HepG2 (cell line): ENCODE measurements around the gene MMP28. TPM values are rescaled to one million over a fixed set of nuclear protein-coding genes. Genes with fewer than 3 reads are reported as not detected.

Experiments
- BRD4 ChIP-seq: sonication (generic); formaldehyde crosslinking; IDR thresholded peaks from 2 replicates; pipeline ENCODE4 v1.4.0; 2020; ENCODE audit warnings: missing genetic modification reagents
- FOXC1 ChIP-seq: sonication (generic); formaldehyde crosslinking; IDR thresholded peaks from 2 replicates; pipeline ENCODE4 v1.8.0; 2022; ENCODE audit warnings: mild to moderate bottlenecking, missing genetic modification reagents, borderline replicate concordance
- LBX2 ChIP-seq: sonication (generic); formaldehyde crosslinking; IDR thresholded peaks from 2 replicates; pipeline ENCODE4 v1.5.0; 2020; ENCODE audit warnings: missing genetic modification reagents, mild to moderate bottlenecking, borderline replicate concordance
- PRMT3 ChIP-seq: sonication (generic); formaldehyde crosslinking; IDR thresholded peaks from 2 replicates; pipeline ENCODE4 v1.8.1; 2022; ENCODE audit warnings: low read depth, mild to moderate bottlenecking, moderate library complexity, missing genetic modification reagents, borderline replicate concordance
- ZNF33B ChIP-seq: sonication (generic); formaldehyde crosslinking; IDR thresholded peaks from 2 replicates; pipeline ENCODE4 v1.5.1; 2020; ENCODE audit warnings: mild to moderate bottlenecking, missing genetic modification reagents
- ZNF446 ChIP-seq: sonication (generic); formaldehyde crosslinking; IDR thresholded peaks from 2 replicates; pipeline ENCODE4 v1.5.0; 2020; ENCODE audit warnings: mild to moderate bottlenecking, missing genetic modification reagents
- ZNF652 ChIP-seq: IDR thresholded peaks from 2 replicates; pipeline ENCODE4 v1.6.1; 2016; ENCODE audit warnings: low read depth, borderline replicate concordance
- polyA plus RNA-seq, 8 experiments: library from polyadenylated mRNA; depleted of rRNA in 3 of 8; stranded (reverse) in 7 of 8; unstranded in 1 of 8; fragments of >200 nt; fragmentation: Illumina TruSeq in 4 of 8; extraction: Trizol in 4 of 8; gene quantifications; 2 replicates each; pipeline versions ENCODE4 v1.2.1 to v1.2.3, GENCODE V29; 2011 to 2016; ENCODE audit warnings: low read depth in 4 of 8, missing spikeins in 1 of 8, mixed read lengths in 1 of 8; ENCODE audit not compliant: insufficient read depth in 1 of 8
- total RNA-seq, 5 experiments: library from RNA; depleted of rRNA; stranded (reverse); fragments of >200 nt; fragmentation: Illumina TruSeq; extraction: Trizol; gene quantifications; 2 replicates each; pipeline ENCODE4 v1.2.3, GENCODE V29; 2016; ENCODE audit warnings: low read depth in 1 of 5
- TF ChIP-seq, protein P1 (sequence below): sonication (generic); formaldehyde crosslinking; IDR thresholded peaks from 2 replicates; pipeline ENCODE4 v1.9.0; 2021; ENCODE audit warnings: missing genetic modification reagents, borderline replicate concordance
- TF ChIP-seq, protein P2 (sequence below): sonication (generic); formaldehyde crosslinking; IDR thresholded peaks from 2 replicates; pipeline ENCODE4 v1.4.0; 2020; ENCODE audit warnings: missing genetic modification reagents, mild to moderate bottlenecking, borderline replicate concordance
- TF ChIP-seq, protein P3 (sequence below): sonication (generic); formaldehyde crosslinking; IDR thresholded peaks from 2 replicates; pipeline ENCODE4 v1.8.1; 2022; ENCODE audit warnings: mild to moderate bottlenecking, missing genetic modification reagents

The MMP28 gene
- total and polyA plus RNA-seq, 2 of the 13 experiments (the other 11 are each of a cell fraction or from before 2014, with no cell fraction given) = not detected

DNA sequence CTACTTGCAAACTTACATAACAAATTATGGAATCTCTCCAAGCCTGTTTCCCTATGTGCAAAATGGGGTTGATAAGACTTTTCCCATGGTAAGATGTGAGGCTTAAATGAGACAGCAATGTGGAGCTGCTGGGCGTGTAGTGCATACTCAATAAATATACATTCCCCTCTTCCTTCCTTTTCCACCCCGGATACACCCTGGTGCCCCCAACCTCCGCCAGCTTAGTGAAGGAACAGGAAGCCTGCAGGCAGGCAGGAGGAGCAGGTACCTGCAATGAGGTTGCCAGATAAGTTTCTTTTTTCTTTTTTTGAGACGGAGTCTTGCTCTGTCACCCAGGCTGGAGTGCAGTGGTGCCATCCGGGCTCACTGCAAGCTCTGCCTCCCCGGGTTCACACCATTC, 19.9 kb downstream of the MMP28 start (continued):
- TF ChIP-seq, protein P1, sequence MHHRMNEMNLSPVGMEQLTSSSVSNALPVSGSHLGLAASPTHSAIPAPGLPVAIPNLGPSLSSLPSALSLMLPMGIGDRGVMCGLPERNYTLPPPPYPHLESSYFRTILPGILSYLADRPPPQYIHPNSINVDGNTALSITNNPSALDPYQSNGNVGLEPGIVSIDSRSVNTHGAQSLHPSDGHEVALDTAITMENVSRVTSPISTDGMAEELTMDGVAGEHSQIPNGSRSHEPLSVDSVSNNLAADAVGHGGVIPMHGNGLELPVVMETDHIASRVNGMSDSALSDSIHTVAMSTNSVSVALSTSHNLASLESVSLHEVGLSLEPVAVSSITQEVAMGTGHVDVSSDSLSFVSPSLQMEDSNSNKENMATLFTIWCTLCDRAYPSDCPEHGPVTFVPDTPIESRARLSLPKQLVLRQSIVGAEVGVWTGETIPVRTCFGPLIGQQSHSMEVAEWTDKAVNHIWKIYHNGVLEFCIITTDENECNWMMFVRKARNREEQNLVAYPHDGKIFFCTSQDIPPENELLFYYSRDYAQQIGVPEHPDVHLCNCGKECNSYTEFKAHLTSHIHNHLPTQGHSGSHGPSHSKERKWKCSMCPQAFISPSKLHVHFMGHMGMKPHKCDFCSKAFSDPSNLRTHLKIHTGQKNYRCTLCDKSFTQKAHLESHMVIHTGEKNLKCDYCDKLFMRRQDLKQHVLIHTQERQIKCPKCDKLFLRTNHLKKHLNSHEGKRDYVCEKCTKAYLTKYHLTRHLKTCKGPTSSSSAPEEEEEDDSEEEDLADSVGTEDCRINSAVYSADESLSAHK (CRISPR knock-in tag) = no peak
- TF ChIP-seq LBX2 (CRISPR knock-in tag) (no peak), ZNF33B (CRISPR knock-in tag) (no peak), PRMT3 (CRISPR knock-in tag) (no peak), ZNF446 (CRISPR knock-in tag) (no peak), BRD4 (CRISPR knock-in tag) (no peak), FOXC1 (CRISPR knock-in tag) (no peak), ZNF652 (CRISPR knock-in tag) (no peak)
- TF ChIP-seq, protein P2, sequence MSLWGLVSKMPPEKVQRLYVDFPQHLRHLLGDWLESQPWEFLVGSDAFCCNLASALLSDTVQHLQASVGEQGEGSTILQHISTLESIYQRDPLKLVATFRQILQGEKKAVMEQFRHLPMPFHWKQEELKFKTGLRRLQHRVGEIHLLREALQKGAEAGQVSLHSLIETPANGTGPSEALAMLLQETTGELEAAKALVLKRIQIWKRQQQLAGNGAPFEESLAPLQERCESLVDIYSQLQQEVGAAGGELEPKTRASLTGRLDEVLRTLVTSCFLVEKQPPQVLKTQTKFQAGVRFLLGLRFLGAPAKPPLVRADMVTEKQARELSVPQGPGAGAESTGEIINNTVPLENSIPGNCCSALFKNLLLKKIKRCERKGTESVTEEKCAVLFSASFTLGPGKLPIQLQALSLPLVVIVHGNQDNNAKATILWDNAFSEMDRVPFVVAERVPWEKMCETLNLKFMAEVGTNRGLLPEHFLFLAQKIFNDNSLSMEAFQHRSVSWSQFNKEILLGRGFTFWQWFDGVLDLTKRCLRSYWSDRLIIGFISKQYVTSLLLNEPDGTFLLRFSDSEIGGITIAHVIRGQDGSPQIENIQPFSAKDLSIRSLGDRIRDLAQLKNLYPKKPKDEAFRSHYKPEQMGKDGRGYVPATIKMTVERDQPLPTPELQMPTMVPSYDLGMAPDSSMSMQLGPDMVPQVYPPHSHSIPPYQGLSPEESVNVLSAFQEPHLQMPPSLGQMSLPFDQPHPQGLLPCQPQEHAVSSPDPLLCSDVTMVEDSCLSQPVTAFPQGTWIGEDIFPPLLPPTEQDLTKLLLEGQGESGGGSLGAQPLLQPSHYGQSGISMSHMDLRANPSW (CRISPR knock-in tag) = no peak
- TF ChIP-seq, protein P3, sequence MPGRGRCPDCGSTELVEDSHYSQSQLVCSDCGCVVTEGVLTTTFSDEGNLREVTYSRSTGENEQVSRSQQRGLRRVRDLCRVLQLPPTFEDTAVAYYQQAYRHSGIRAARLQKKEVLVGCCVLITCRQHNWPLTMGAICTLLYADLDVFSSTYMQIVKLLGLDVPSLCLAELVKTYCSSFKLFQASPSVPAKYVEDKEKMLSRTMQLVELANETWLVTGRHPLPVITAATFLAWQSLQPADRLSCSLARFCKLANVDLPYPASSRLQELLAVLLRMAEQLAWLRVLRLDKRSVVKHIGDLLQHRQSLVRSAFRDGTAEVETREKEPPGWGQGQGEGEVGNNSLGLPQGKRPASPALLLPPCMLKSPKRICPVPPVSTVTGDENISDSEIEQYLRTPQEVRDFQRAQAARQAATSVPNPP (CRISPR knock-in tag) = no peak
